NOMO-1 treated with dmso at 0.1 percent for 144 hours (cell line): ENCODE data around the gene TMOD3.

Experiments used
- DNase-seq: peaks from one replicate; lab custom pipeline; 2025; ENCODE audit not compliant: unreplicated experiment; lab: John Stamatoyannopoulos, UW

Gene TMOD3

GRCh38 chr15:51904931-51905330 lies 75.5 kb downstream of the TMOD3 start:
- no peak for DNase-seq

GRCh38 chr15:51907136-51907862 lies 77.8 kb downstream of the TMOD3 start:
- DNase-seq: no peak

- no peak for DNase-seq
Measured at GRCh38 chr15:51908316-51908715, 78.9 kb downstream of the TMOD3 start.

GRCh38 chr15:51909584-51909983 lies 80.1 kb downstream of the TMOD3 start:
- peak; percentile 24 for DNase-seq

GRCh38 chr15:51912528-51912927 lies 83.1 kb downstream of the TMOD3 start:
- no peak for DNase-seq

GRCh38 chr15:51917493-51917892 lies 88.0 kb downstream of the TMOD3 start:
- DNase-seq: no peak

- no peak for DNase-seq
Measured at GRCh38 chr15:51924156-51925068, 95.0 kb downstream of the TMOD3 start.

- DNase-seq: no peak
Measured at GRCh38 chr15:51926809-51927208, 97.4 kb downstream of the TMOD3 start.

- no peak for DNase-seq
Measured at GRCh38 chr15:51931016-51931415, 101.6 kb downstream of the TMOD3 start.

- no peak for DNase-seq
Measured at GRCh38 chr15:51931638-51932037, 102.2 kb downstream of the TMOD3 start.

GRCh38 chr15:51932161-51932560 lies 102.7 kb downstream of the TMOD3 start:
- no peak for DNase-seq

- no peak for DNase-seq
Measured at GRCh38 chr15:51935466-51936104, 106.1 kb downstream of the TMOD3 start.

GRCh38 chr15:51936105-51936478 lies 106.6 kb downstream of the TMOD3 start:
- no peak for DNase-seq

- DNase-seq: no peak
Measured at GRCh38 chr15:51938286-51938685, 108.8 kb downstream of the TMOD3 start.

GRCh38 chr15:51939216-51939615 lies 109.8 kb downstream of the TMOD3 start:
- DNase-seq: no peak

GRCh38 chr15:51947124-51947523 lies 117.7 kb downstream of the TMOD3 start:
- DNase-seq: no peak

GRCh38 chr15:51952805-51953204 lies 123.4 kb downstream of the TMOD3 start:
- DNase-seq: no peak

- DNase-seq: no peak
Measured at GRCh38 chr15:51955504-51955903, 126.1 kb downstream of the TMOD3 start.
